ENCODE measurements around the gene LRIG1. TPM values are rescaled to one million over a fixed set of nuclear protein-coding genes. Genes with fewer than 3 reads are reported as not detected.

The LRIG1 gene
- total and polyA plus RNA-seq, 2 of the 8 experiments (the other 6 are each of a cell fraction or from before 2014, with no cell fraction given), result 78.1 to 88.7 TPM

- TF ChIP-seq CHD7 (IDR thresholded peaks at IDR 0.05; ENCODE audit: insufficient replicate concordance, low read length) (no peak), CTCF (IDR thresholded peaks at IDR 0.05; ENCODE audit: control extremely low read depth in 1 of 3, insufficient read depth in 1 of 3, low read depth in 1 of 3, low read length in 3 of 3) (no peak), TCF12 (IDR thresholded peaks at IDR 0.05; ENCODE audit: low read depth, low read length) (no peak), JUN (IDR thresholded peaks at IDR 0.05; ENCODE audit: low read depth, low read length) (no peak), GTF2F1 (IDR thresholded peaks at IDR 0.05; ENCODE audit: borderline replicate concordance, low read depth, low read length) (no peak), ATF3 (IDR thresholded peaks at IDR 0.05; ENCODE audit: insufficient read depth, low read depth, low read length) (no peak), NANOG (IDR thresholded peaks at IDR 0.05; ENCODE audit: insufficient read depth, low read depth, low read length, poor library complexity, severe bottlenecking) (no peak)
Observed at GRCh38 chr3:66532613-66533012, 31.8 kb upstream of the LRIG1 start (continued).
